ENCODE results near the gene SLC10A7. TPM values are rescaled to one million over a fixed set of nuclear protein-coding genes. Genes with fewer than 3 reads are reported as not detected.

The SLC10A7 gene
- total RNA-seq, 1 experiment from 2014 or later: 11.7 TPM

GRCh38 chr4:146311238-146311970 lies 210.3 kb downstream of the SLC10A7 start:
- no peak for DNase-seq (ENCODE audit: low spot score)

GRCh38 chr4:146310319-146311021 lies 211.3 kb downstream of the SLC10A7 start:
- DNase-seq (ENCODE audit: low spot score): no peak

- DNase-seq (ENCODE audit: low spot score): no peak
Observed at GRCh38 chr4:146308951-146309350, 212.8 kb downstream of the SLC10A7 start.

- DNase-seq (ENCODE audit: low spot score): no peak
Observed at GRCh38 chr4:146302822-146303221, 218.9 kb downstream of the SLC10A7 start.

- no peak for DNase-seq (ENCODE audit: low spot score)
Observed at GRCh38 chr4:146299607-146300006, 222.1 kb downstream of the SLC10A7 start.

GRCh38 chr4:146294776-146295175 lies 227.0 kb downstream of the SLC10A7 start:
- no peak for DNase-seq (ENCODE audit: low spot score)

GRCh38 chr4:146292508-146292907 lies 229.2 kb downstream of the SLC10A7 start:
- DNase-seq (ENCODE audit: low spot score): no peak

GRCh38 chr4:146291313-146291712 lies 230.4 kb downstream of the SLC10A7 start:
- no peak for DNase-seq (ENCODE audit: low spot score)

GRCh38 chr4:146288193-146288592 lies 233.5 kb downstream of the SLC10A7 start:
- no peak for DNase-seq (ENCODE audit: low spot score)

GRCh38 chr4:146285037-146285436 lies 236.7 kb downstream of the SLC10A7 start:
- DNase-seq (ENCODE audit: low spot score): no peak

GRCh38 chr4:146283758-146284651 lies 237.7 kb downstream of the SLC10A7 start:
- DNase-seq (ENCODE audit: low spot score): no peak

GRCh38 chr4:146282657-146283056 lies 239.1 kb downstream of the SLC10A7 start:
- no peak for DNase-seq (ENCODE audit: low spot score)

GRCh38 chr4:146278986-146279385 lies 242.8 kb downstream of the SLC10A7 start:
- no peak for DNase-seq (ENCODE audit: low spot score)

GRCh38 chr4:146275370-146275769 lies 246.4 kb downstream of the SLC10A7 start:
- DNase-seq (ENCODE audit: low spot score): no peak

- DNase-seq (ENCODE audit: low spot score): no peak
Observed at GRCh38 chr4:146274774-146275173, 247.0 kb downstream of the SLC10A7 start.

- DNase-seq (ENCODE audit: low spot score): no peak
Observed at GRCh38 chr4:146273204-146273901, 248.4 kb downstream of the SLC10A7 start.

GRCh38 chr4:146271466-146271865 lies 250.3 kb downstream of the SLC10A7 start:
- DNase-seq (ENCODE audit: low spot score): no peak

GRCh38 chr4:146269228-146269653 lies 252.5 kb downstream of the SLC10A7 start:
- no peak for DNase-seq (ENCODE audit: low spot score)

- no peak for DNase-seq (ENCODE audit: low spot score)
Observed at GRCh38 chr4:146267826-146268225, 253.9 kb downstream of the SLC10A7 start.

- DNase-seq (ENCODE audit: low spot score): no peak
Observed at GRCh38 chr4:146265950-146266490, 255.7 kb downstream of the SLC10A7 start.

GRCh38 chr4:146263793-146264192 lies 257.9 kb downstream of the SLC10A7 start:
- DNase-seq (ENCODE audit: low spot score): no peak
